Measurements from ENCODE around the gene ZDHHC14.
A peak's percentile ranks its signal among the peaks of the same experiment; 100 is the strongest.

ZDHHC14 gene

GRCh38 chr6:157596461-157596860 lies 215.5 kb downstream of the ZDHHC14 start:
- Histone ChIP-seq H3K4me3 (replicated peaks; ENCODE audit: insufficient read depth, low read length) (no peak overlapping the region), H3K27ac (replicated peaks) (no peak overlapping the region), H3K27me3 (ENCODE audit: insufficient read depth, poor library complexity, severe bottlenecking) (no peaks in the 10 kb centered on the region)
- DNase-seq (ENCODE audit: low read depth in 1 of 2, low spot score in 1 of 2) = no peak
- TF ChIP-seq GABPA (IDR thresholded peaks at IDR 0.05; ENCODE audit: low read depth) = no peak
- TF ChIP-seq SPI1 (IDR thresholded peaks at IDR 0.05; ENCODE audit: borderline replicate concordance, low read depth) = no peak
- no peak for TF ChIP-seq POLR2AphosphoS5 (IDR thresholded peaks at IDR 0.05; ENCODE audit: low read depth)
- TF ChIP-seq REST (IDR thresholded peaks at IDR 0.05; ENCODE audit: insufficient replicate concordance, low read depth) = no peak
- TF ChIP-seq CTCF (IDR thresholded peaks at IDR 0.05; ENCODE audit: insufficient read depth, low read length) = no peak

- Histone ChIP-seq H3K27me3 (ENCODE audit: insufficient read depth, poor library complexity, severe bottlenecking) (no peaks in the 10 kb centered on the region), H3K27ac (replicated peaks) (no peak overlapping the region), H3K4me3 (replicated peaks; ENCODE audit: insufficient read depth, low read length) (no peak overlapping the region)
- TF ChIP-seq REST (IDR thresholded peaks at IDR 0.05; ENCODE audit: insufficient replicate concordance, low read depth) (no peak), GABPA (IDR thresholded peaks at IDR 0.05; ENCODE audit: low read depth) (no peak), CTCF (IDR thresholded peaks at IDR 0.05; ENCODE audit: insufficient read depth, low read length) (no peak), SPI1 (IDR thresholded peaks at IDR 0.05; ENCODE audit: borderline replicate concordance, low read depth) (no peak), POLR2AphosphoS5 (IDR thresholded peaks at IDR 0.05; ENCODE audit: low read depth) (no peak)
- no peak for DNase-seq (ENCODE audit: low read depth in 1 of 2, low spot score in 1 of 2)
Observed at GRCh38 chr6:157596886-157597285, 215.9 kb downstream of the ZDHHC14 start.

GRCh38 chr6:157597461-157598312 lies 216.7 kb downstream of the ZDHHC14 start:
- Histone ChIP-seq H3K4me3 (replicated peaks; ENCODE audit: insufficient read depth, low read length) (no peak overlapping the region), H3K27ac (replicated peaks) (no peak overlapping the region), H3K27me3 (ENCODE audit: insufficient read depth, poor library complexity, severe bottlenecking) (no peaks in the 10 kb centered on the region)
- peak in 1 of 2 experiments; percentile 39 for DNase-seq (ENCODE audit: low read depth in 1 of 2, low spot score in 1 of 2)
- TF ChIP-seq CTCF (IDR thresholded peaks at IDR 0.05; ENCODE audit: insufficient read depth, low read length) = peak; percentile 61
- TF ChIP-seq POLR2AphosphoS5 (IDR thresholded peaks at IDR 0.05; ENCODE audit: low read depth) = no peak
- TF ChIP-seq REST (IDR thresholded peaks at IDR 0.05; ENCODE audit: insufficient replicate concordance, low read depth) = no peak
- TF ChIP-seq GABPA (IDR thresholded peaks at IDR 0.05; ENCODE audit: low read depth) = no peak
- TF ChIP-seq SPI1 (IDR thresholded peaks at IDR 0.05; ENCODE audit: borderline replicate concordance, low read depth) = no peak
